Muscle of leg (tissue), 11 donors: ENCODE results near the gene COMMD7. TPM values are rescaled to one million over a fixed set of nuclear protein-coding genes. Genes with fewer than 3 reads are reported as not detected.
"Not testable (repeated sequence)": the region's sequence is repeated elsewhere in the genome, so short reads cannot be mapped to it uniquely, and the experiment has no call there.

Experiments
- DNase-seq: peaks from one replicate; pipeline ENCODE4 v3.0.0; 2013
- H3K27ac ChIP-seq: one replicate; pipeline ENCODE4 v1.5.1; 2013; ENCODE audit warnings: mild to moderate bottlenecking, low read length, control low read depth
- H3K27me3 ChIP-seq: one replicate; pipeline ENCODE4 v1.6.1; 2013; ENCODE audit warnings: low read length; ENCODE audit not compliant: control insufficient read depth, insufficient read depth
- H3K36me3 ChIP-seq: one replicate; pipeline ENCODE4 v1.6.1; 2013; ENCODE audit warnings: low read length; ENCODE audit not compliant: control insufficient read depth, insufficient read depth
- H3K4me1 ChIP-seq: one replicate; pipeline ENCODE4 v1.6.1; 2013; ENCODE audit warnings: low read length; ENCODE audit not compliant: control insufficient read depth, insufficient read depth
- H3K4me3 ChIP-seq: one replicate; pipeline ENCODE4 v1.5.1; 2013; ENCODE audit warnings: low read length, control low read depth
- H3K9me3 ChIP-seq: replicated peaks from 2 replicates; pipeline ENCODE4 v1.6.1; 2013; ENCODE audit warnings: low read depth, low read length; ENCODE audit not compliant: control insufficient read depth
- WGBS: methylation state at CpG from one replicate; pipeline ENCODE4 v1.1.5; 2013; ENCODE audit warnings: missing lambda C conversion rate; ENCODE audit not compliant: insufficient coverage; 5-methylcytosine and 5-hydroxymethylcytosine counted together
- polyA plus RNA-seq, 8 donors: library from polyadenylated mRNA; unstranded; fragments of 120-200 nt; gene quantifications; one replicate each; pipeline versions ENCODE4 v1.2.1 to v1.2.3, GENCODE V29; 2013; ENCODE audit warnings: inconsistent platforms in 1 of 8, low replicate concordance in 1 of 8; ENCODE audit not compliant: insufficient read length in 8 of 8, insufficient read depth in 1 of 8
- total RNA-seq: library from RNA; stranded (reverse); fragments of 120-200 nt; gene quantifications from one replicate; pipeline ENCODE4 v1.2.4, GENCODE V29; 2013

The COMMD7 gene
- total and polyA plus RNA-seq, 9 donors: 26.5 to 43.4 (median 40.5) TPM

GRCh38 chr20:32702706-32703425 lies 40.4 kb downstream of the COMMD7 start:
- DNase-seq: no peak
- Histone ChIP-seq H3K4me3 (no peak overlapping the region), H3K27ac (no peak overlapping the region), H3K27me3 (no peaks in the 10 kb centered on the region), H3K4me1 (peaks cover 4% of the 10 kb centered on the region), H3K36me3 (peaks cover 26% of the 10 kb centered on the region), H3K9me3 (no peaks in the 10 kb centered on the region)
- whole genome bisulfite sequencing: 58% methylated on average over 6 of the region's 9 CpGs

- DNase-seq: no peak
- 95% methylated on average over 3 of the region's 3 CpGs for WGBS
- Histone ChIP-seq H3K4me1 (no peaks in the 10 kb centered on the region), H3K36me3 (peaks cover 2% of the 10 kb centered on the region), H3K9me3 (no peaks in the 10 kb centered on the region), H3K4me3 (no peak overlapping the region), H3K27ac (no peak overlapping the region), H3K27me3 (no peaks in the 10 kb centered on the region)
These were observed 45.7 kb downstream of the COMMD7 start for GRCh38 chr20:32697608-32698007.

GRCh38 chr20:32695089-32695488 lies 48.2 kb downstream of the COMMD7 start:
- Histone ChIP-seq H3K27ac (no peak overlapping the region), H3K27me3 (no peaks in the 10 kb centered on the region), H3K4me1 (no peaks in the 10 kb centered on the region), H3K36me3 (no peaks in the 10 kb centered on the region), H3K9me3 (no peaks in the 10 kb centered on the region), H3K4me3 (no peak overlapping the region)
- DNase-seq: no peak

GRCh38 chr20:32688966-32689365 lies 54.3 kb downstream of the COMMD7 start:
- H3K4me1 ChIP-seq, H3K27ac ChIP-seq, H3K36me3 ChIP-seq, DNase-seq, H3K9me3 ChIP-seq, H3K4me3 ChIP-seq, H3K27me3 ChIP-seq: not testable (repeated sequence)
- WGBS: no CpG with 5 or more reads among the region's 1 CpG

GRCh38 chr20:32687180-32687532 lies 56.1 kb downstream of the COMMD7 start:
- 93% methylated on average over 7 of the region's 9 CpGs for WGBS

GRCh38 chr20:32686530-32687179 lies 56.6 kb downstream of the COMMD7 start:
- Histone ChIP-seq H3K27ac (peak overlapping the region; percentile 94), H3K4me1 (peaks cover 11% of the 10 kb centered on the region), H3K4me3 (no peak overlapping the region), H3K27me3 (no peaks in the 10 kb centered on the region), H3K36me3 (no peaks in the 10 kb centered on the region), H3K9me3 (no peaks in the 10 kb centered on the region)
- DNase-seq: no peak
- WGBS: 97% methylated on average over 5 of the region's 10 CpGs

More at GRCh38 chr20:32687180-32687532, 56.1 kb downstream of the COMMD7 start:
- peaks cover 9% of the 10 kb centered on the region for H3K4me1 ChIP-seq
- no peak for DNase-seq
- no peak overlapping the region for H3K27ac ChIP-seq
- H3K9me3 ChIP-seq: no peaks in the 10 kb centered on the region
- H3K4me3 ChIP-seq: no peak overlapping the region
- no peaks in the 10 kb centered on the region for H3K36me3 ChIP-seq
- H3K27me3 ChIP-seq: no peaks in the 10 kb centered on the region

GRCh38 chr20:32685541-32686529 lies 57.4 kb downstream of the COMMD7 start:
- Histone ChIP-seq H3K9me3 (no peaks in the 10 kb centered on the region), H3K27me3 (no peaks in the 10 kb centered on the region), H3K4me3 (no peak overlapping the region), H3K4me1 (peaks cover 19% of the 10 kb centered on the region), H3K27ac (peak overlapping the region; percentile 94), H3K36me3 (no peaks in the 10 kb centered on the region)
- 22% methylated on average over 8 of the region's 17 CpGs for WGBS
- peak; percentile 95 for DNase-seq

- H3K36me3 ChIP-seq: no peaks in the 10 kb centered on the region
- no peak overlapping the region for H3K27ac ChIP-seq
- no peak overlapping the region for H3K4me3 ChIP-seq
- no peaks in the 10 kb centered on the region for H3K27me3 ChIP-seq
- 91% methylated on average over 8 of the region's 11 CpGs for WGBS
- H3K9me3 ChIP-seq: no peaks in the 10 kb centered on the region
- DNase-seq: no peak
- H3K4me1 ChIP-seq: peaks cover 29% of the 10 kb centered on the region
These were observed 60.7 kb downstream of the COMMD7 start for GRCh38 chr20:32682508-32682987.

GRCh38 chr20:32681175-32682084 lies 61.8 kb downstream of the COMMD7 start:
- no peaks in the 10 kb centered on the region for H3K36me3 ChIP-seq
- H3K27ac ChIP-seq: peak overlapping the region; percentile 72
- peak; percentile 31 for DNase-seq
- no peaks in the 10 kb centered on the region for H3K9me3 ChIP-seq
- 36% methylated on average over 10 of the region's 20 CpGs for WGBS
- H3K4me1 ChIP-seq: peaks cover 29% of the 10 kb centered on the region
- no peak overlapping the region for H3K4me3 ChIP-seq
- H3K27me3 ChIP-seq: no peaks in the 10 kb centered on the region
